GDM1 (cell line): ENCODE data around the gene PTX4.

Experiments used
- DNase-seq: peaks from one replicate; lab custom pipeline; 2025; lab: John Stamatoyannopoulos, UW

The PTX4 gene

GRCh38 chr16:1500465-1501150, 11.9 kb upstream of the PTX4 start:
- DNase-seq = no peak

DNA sequence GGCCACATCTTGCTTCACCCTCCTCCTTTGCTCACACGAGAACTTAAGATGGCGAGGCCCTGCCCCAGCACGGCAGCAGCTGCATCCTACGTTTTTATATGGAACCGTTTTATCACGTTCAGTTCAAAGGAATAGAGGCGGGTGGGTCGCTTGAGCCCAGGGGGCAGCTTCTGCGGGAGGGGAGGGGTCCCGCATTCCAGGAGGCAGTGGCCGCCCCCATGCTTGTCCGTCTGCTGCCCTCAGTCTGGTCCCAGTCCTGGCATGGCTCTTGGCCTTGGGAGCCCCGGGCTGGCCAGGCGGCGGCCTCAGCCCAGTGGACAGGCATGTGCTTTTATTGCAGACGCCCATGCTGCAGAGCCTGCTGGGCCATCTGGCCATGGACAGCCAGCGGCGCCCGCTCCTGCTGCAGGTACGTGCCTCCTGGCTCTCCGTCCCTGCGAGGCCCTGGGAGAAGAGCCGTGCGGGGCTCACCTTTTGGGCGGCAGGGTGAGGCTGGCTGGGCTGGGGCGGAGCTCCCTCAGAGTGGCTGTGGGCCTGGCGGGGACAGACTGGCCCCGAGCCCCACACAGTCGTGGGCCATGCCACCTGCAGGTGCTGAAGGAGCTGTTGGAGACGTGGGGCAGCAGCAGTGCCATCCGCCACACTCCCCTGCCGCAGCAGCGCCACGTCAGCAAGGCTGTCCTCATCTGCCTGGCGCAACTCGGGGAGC, 11.2 kb upstream of the PTX4 start:
- DNase-seq = no peak

- no peak for DNase-seq
Measured at GRCh38 chr16:1498899-1499676, 10.3 kb upstream of the PTX4 start.

GRCh38 chr16:1497014-1497598, 8.4 kb upstream of the PTX4 start:
- DNase-seq = no peak

- no peak for DNase-seq
Measured at GRCh38 chr16:1496464-1496863, 7.7 kb upstream of the PTX4 start.

DNA sequence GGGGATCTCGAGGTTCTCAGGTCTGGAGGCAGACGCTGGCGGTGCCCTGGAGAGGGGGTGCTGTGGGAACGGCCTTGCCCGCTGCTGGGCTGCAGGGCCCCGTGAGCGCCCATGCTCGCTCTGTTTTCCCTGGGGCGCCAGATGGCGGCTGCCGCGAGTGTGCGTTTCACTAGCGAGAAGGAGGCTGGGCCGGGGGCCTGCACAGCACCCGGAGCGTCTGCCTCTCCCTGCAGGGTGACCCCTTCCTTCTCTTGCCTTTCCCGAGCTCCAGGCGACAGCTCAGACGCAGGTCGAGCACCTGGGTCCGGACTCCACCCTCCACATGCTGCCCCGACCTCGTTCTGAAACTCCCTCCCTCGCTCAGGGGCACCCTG, 7.1 kb upstream of the PTX4 start:
- DNase-seq = no peak

DNA sequence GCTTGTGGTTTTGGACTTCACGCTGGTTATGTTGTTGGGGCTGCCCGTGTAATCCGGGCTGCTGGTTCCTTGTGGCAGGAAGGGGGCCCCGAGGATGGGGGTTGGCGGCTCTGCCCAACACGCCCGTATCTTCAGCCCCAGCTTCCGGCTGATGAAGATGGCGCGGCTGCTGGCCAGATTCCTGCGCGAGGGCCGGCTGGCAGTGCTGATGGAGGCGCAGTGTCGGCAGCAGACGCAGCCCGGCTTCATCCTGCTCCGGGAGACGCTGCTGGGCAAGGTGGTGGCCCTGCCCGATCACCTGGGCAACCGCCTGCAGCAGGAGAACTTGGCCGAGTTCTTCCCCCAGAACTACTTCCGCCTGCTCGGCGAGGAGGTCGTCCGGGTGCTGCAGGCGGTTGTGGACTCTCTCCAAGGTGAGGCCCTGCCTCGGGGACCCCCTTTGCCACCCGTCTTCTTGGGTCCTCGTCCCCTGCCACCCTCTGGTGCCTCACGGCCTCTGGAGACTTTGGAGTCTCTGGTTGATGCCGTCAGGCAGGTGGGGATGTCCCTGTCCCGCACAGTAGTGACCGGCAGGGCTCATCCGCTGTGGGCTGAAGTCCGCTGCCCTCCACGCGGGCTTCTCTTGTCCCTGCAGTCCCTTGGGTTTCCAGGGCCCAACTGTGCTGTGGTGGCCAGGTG, 6.6 kb upstream of the PTX4 start:
- DNase-seq = no peak

- DNase-seq = no peak
Measured at GRCh38 chr16:1494711-1495110, 6.0 kb upstream of the PTX4 start.

- DNase-seq = no peak
Measured at GRCh38 chr16:1494129-1494640, 5.4 kb upstream of the PTX4 start.

GRCh38 chr16:1493746-1494094, 5.0 kb upstream of the PTX4 start:
- DNase-seq = no peak

GRCh38 chr16:1492923-1493745, 4.4 kb upstream of the PTX4 start, which contains the start of gene TELO2:
Gene TELO2 (plus strand): TSS chr16:1493360. CDS start chr16:1494282, 922 bp downstream.
- peak; percentile 58 for DNase-seq

DNA sequence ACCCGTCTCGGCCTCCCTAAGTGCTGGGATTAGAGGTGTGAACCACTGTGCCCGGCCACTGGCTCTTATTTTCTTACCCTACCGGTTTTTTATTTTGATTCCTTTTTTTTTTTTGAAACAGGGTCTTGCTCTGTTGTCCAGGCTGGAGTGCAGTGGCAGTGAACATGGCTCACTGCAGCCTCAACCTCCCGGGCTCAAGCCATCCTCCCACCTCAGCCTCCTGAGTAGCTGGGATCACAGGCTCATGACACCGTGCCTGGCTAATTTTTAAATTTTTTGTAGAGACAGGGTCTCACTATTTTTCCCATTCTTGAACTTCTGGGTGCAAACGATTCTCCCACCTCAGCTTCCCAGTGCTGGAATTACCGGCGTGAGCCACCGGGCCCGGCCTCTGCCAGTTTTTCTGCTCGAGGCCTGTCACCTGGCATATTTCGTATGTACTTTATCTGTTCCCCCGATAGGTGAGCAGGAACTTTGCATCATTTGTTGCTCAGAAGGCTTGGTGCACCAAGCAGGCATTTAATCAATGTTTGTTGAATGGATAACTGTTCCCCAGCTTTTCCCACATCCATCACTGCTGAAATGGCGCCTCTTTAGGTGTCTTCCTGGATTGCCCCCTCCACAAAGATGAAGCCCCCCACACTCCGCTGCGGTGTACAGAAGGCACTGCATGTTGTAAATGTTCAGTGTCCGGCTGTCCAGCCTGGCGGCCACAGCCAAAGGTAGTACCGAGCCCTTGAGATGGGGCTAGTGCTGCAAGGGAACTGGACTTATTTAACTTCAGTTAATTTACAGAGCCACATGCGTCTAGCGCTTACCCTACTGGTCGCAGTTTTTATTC, 3.6 kb upstream of the PTX4 start:
- no peak for DNase-seq

DNA sequence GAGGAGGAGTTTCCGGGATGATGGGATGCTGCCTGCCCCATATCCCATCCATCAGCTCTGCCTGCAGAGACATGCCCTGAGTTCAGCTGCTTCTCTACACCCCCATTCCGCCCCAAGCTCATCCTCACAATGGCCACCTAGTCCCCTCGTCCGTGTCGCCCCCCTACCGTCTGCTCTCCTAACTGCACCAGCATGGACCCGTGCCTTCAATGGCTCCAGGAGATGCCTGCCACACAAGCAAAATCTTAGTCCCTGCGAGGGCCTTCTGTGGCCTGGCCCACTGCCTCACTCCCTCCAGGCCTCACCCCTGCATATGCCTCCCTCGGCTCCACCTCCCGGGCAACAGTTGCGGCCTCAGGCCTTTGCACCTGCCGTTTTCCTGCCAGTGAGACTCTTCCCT, 2.6 kb upstream of the PTX4 start:
- DNase-seq = no peak

DNA sequence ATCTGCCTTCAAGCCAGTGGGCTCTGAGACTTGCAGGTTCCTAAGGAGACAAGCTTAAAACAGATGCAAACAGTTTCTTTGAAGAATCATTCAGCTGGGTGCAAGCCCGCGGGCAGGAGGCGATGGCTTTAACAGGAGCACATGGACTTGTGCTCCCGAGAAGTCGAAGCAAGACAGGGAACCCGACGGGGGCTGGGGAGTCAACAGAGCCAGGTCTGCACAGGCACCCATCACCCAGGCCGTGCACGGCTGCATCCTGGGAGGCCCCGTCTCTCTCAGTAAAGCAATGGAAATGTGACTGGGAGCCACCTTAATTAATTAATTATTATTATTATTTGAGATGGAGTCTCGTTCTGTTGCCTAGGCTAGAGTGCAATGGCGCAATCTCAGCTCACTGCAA, 333 bp upstream of the PTX4 start:
- DNase-seq = no peak

- DNase-seq = no peak
Measured at GRCh38 chr16:1488054-1488601, 616 bp downstream of the PTX4 start.

DNA sequence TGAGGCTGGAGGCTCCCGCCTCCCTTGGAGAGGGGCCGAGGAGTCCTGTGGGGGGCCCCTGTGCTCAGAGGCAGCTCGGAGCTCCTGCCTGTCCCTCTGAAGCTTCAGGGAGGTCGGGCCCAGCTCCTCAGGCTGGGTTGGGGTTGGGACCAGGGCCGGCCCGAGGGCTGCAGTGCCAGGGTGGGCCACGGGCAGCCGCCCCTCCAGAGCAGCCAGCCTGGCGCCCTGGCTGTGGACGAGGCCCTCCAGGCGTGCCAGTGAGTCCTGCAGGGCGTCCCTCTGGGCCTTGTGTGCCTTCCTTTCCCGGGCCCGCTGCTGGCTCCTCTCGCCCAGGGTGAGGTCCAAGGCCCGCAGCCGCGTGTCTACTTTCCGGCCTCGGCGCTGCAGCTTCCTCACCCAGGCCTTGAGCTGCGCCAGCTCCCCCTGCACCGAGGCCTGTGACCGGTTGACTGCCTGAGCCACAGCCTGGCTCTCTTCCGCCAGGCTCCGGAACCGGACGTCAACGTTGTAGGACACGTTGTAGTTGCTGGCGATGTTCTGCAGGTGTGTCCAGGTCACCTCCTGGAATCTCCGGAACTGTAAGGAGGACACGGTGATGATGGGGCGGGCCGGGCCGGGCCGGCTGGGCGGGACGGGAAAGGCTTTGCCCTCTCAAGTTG, 1.2 kb downstream of the PTX4 start:
- no peak for DNase-seq

GRCh38 chr16:1486551-1487390, 2.0 kb downstream of the PTX4 start:
- no peak for DNase-seq

DNA sequence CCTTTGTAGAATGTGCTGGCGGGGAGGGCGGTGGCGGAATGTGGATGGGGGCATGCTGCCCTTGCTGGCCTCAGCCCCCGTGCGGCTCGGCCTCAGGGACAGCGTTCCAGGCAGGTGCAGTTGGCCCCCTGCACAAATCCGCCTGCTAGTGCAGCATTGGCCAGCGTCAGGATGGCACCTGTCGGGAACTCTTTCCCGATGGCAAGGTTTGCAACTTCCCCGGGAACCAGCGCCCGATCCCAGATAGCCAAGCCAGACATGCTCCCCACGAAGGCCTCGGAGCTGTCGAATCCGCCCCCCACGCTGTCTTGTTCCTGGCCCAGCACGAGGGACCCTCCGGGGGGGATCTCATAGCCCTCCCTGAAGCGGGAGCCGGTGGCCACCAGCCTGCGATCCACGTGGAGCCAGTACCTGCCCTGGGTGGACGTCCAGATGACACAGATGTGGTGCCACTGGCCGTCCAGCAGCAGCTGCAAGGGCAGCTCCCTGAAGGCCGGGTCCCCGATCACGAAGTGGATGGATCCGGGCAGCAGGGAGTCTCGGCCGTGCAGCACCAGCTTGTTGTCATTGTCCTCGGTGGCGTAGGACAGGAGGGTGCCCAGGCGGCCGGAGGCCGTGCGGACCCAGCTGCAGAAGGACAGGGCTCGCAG, 2.8 kb downstream of the PTX4 start:
- DNase-seq = no peak
